Hindlimb muscle (tissue), 1 donor: Measurements from ENCODE around the gene WDR81. TPM values are rescaled to one million over a fixed set of nuclear protein-coding genes. Genes with fewer than 3 reads are reported as not detected.
"Not testable (repeated sequence)": the region's sequence is repeated elsewhere in the genome, so short reads cannot be mapped to it uniquely, and the experiment has no call there.

Experiments used
- DNase-seq: peaks from one replicate; pipeline ENCODE4 v3.0.0-alpha.2; 2013
- polyA plus RNA-seq: library from polyadenylated mRNA; unstranded; fragments of 120-200 nt; gene quantifications from one replicate; pipeline ENCODE4 v1.2.1, GENCODE V29; 2013; ENCODE audit not compliant: insufficient read length

Gene WDR81
- polyA plus RNA-seq, 1 donor = 21.4 TPM

DNA sequence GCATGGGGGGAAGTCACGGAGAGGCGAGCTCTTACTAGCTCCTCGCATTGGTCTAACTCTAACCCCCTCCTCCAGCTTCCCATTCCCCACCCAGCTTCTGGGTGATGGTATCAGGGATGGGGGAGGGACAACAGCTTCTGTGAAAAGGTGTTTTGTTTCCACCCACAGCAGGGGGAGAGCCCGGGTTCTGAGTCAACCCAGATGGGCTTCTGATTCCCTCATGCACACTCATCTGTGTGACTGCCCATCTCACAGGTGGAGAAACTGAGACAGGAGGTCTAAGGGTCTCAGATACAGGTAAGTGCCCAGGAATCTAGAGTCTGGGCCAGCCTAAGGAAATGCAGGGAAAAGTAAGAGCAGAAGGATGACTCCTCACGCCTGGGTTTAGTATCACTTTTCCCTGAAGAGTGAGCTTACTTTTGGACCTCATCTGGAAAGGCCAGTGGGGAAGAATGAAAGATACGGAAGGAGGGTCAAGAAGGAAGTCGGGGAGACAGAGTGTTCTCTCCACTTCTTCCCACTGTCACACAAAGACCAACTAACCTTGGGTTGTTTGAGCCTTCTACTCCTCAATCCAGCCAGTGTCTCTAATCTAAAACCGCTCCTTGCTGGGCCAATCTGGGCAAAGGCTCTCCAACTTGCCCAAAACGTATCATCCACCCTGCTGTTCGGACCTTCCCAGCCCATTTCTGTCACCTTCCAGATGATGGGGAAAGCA is 11.2 kb upstream of the WDR81 start:
- no peak for DNase-seq

DNA sequence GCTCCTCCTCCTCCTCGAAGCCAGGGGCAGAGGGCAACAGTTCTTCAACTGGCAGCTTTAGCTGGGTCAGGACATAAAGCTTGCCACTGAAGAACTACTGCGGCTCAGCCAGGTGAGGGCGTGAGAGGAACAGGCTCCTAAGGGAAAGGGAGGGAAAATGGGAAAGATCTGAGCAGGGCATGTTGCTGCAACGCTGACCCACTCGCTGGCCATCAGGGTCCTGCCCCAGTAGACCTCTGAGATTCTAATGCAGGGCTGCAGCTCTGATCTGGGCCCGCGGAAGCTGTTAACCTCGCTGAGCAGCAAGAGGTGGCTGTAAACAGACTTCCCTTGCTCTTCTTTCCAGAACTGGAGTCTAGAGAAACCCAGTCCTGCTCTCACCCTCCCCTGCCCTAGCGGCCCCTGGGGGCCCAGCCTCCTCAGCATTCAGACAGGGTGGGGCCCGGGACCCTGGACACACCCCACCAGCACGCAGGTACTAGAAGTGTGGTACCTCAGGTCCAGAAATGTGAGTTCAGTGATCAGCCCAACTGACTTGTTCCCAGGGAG is 10.6 kb upstream of the WDR81 start:
- DNase-seq = peak; percentile 36

DNA sequence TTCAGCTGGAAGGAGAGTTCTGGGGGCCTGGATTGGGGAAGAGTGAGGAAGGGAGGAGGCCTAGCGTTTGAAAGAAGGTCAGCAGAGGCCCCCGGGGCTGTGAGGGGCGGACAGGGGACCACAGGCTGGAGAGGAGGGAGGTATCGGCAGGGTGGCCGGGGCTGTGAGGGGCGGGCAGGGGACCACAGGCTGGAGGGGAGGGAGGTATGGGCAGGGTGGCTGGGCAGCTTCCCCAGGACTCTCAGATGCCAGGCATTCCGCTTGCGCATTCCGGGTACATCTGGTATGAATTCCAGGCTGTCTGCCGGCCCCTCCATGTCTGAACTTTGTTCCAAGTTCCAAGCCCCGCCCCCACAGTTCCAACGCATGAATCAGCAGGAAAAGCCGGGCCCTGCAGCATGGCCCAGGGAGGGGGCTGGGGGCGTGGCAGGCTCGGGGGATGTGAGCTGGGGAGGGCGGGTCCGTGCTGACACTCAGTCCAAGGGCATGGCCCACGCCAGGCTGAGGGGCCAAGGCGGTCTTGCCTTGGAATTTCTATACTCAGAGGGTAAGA is 10.0 kb upstream of the WDR81 start:
- peak; percentile 94 for DNase-seq

DNA sequence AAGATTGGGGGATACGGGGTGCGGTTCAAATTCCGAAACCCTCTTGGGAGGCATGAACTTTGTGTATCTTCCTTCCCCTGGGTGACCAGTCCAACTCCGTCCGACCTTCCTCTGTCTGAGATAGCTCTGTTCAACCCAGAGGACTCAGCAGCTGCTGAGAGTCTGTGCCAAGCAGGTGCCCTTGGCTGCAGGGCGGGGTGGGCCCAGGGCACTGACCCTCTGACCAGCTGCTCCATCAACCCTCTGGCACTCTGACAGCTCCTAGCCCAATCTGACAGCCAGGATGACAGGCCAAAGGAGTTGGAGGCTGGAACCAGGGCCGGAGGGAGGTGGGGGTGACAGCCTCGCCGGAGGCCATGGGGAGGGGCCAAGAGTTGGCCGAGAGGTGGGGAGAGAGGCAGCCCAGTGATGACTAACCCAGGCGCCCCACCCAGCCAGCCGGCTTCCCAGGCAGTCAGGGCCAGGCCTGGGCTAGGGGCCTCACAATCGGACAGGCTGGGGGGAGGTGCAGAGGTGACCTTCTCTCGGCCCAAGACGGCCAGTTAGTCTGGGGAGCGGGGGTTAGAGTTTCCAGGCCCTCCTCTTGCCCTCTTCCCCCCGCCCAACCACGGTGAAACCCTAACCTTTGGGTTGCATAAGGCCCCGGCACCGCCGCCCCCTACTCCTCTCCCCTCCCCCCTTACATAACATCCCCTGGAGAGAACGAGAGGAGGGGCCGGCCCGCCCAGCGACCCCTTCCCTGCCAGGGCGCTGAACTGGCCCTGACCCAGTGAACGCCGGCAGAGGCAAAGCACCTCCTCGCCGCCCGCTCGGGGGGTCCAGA is 9.3 kb upstream of the WDR81 start:
- DNase-seq = peak; percentile 89

DNA sequence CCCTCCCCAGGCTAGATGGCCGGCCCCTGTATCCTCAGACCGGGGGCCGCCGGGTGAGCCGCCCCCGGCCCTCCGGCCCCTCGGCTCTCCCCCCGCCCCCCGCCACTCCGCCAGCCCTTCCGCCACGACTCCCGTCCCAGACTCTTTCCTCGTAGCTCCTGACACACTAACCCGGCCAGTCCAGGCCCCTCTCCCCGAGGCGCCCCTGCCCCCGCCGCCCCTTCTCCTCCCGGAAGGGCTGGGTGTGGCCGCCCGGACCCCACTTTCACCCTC is 8.8 kb upstream of the WDR81 start:
- DNase-seq = no peak

DNA sequence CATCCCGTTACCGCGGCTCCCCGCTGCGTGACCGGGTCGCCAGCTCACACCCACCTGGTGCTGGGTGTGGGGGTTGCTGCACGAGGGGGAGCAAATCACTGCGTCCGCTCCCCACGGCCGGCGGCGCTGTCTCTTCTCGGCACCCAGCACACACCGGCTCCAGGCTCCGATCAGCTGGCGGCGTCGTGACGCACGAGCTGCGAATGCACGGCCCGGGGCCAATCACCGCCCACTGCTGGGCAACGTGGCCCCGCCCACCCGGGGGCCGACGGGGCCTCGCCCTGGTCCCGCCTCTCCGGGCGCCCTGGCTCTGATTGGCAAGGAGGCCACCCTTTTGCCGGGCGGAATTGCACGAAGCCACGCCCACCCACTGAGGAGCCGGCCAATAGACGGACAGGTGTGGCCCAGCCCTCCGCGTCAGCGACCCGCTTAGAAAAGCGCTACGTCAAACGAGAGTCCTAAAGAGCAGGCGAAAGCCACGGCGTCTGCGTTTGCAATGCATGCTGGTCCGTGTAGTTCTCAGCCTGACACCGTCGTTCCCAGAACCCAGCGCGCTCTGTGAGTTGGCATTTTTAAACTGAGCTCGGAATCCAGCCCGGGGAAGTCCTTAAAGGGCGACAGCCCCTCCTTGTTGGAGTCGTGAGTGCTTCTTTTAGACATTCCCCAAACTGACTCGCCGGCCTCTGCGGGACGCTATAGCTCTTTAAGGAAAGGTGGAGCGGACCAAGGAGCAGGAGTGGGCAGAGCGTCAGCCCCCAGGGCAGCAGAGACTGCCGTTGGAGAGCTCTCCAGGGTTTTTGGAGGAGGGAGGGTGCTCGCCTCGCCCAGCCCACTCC is 8.2 kb upstream of the WDR81 start:
- peak; percentile 100 for DNase-seq

DNA sequence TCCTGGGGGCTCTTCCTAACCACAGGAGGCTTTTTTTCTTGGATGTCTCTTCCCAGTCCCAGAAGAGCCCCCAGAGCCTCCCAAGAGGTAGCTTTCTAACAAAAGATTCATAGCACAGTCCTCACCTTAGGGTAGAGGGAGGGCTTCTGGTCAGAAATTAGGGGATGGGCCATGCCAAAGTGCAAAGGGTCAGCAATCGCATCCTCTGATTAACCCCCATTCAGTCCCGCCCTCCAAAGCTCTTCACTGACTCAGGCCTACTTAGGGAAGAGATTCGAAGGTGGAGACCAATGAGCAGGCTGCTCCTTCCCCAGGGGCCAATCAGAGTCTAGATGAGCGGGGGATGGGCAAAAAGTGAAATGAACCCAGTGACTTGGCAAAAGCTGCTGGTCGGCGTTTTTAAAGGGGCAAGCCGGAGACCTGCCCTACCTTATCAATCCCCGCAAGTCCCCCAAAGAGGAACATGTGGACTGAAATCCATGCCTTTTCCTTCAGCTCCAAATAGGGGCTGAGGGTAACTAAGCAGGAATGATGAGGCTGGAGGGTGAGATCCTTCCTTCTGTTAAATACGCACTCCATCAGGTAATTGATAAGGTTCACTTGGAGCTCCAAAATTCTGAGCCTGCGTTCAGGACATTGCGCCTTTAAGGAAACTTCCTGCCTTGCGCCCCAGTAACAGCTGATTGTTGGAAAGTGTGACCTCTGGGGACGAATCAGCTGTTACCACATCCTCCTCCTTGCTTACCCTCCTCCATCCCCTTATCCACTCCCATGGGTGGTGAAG is 7.4 kb upstream of the WDR81 start:
- DNase-seq = peak; percentile 87

DNA sequence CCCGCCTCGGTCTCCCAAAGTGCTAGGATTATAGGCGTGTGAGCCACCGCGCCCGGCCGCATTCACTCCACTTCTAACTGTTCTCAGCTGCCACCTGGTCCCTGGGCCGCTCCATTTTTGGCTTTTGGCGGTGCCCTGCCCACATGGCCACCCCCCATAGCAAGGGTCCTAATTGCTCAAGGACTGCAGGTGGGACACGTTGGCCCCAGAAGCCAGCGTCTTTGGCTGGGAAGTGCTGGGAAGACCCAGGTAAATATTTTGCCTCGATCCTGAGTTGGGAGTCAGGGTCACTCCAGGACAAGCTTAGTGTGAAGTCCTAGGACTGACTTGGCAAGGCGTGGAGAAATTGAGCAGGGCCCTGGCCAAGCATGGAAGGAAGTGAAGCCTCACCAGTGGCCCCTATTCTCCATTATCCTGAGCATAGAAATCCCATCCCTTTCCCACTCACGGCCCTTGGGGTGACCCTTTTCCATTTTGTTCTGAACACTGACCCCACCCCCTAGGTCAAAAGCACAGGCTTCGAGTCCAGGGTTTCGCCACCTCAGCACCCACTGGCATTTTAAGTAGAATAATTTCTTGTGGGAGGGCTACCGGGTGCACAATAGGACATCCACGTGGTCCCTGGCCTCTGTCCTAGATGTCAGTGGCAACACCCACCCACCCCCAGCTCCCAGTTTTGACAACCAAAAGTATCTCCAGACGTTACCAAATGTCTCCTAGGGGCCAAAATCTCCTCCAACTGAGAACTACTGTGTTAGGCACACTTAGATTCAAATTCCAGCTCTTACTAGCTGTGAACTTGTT is 5.9 kb upstream of the WDR81 start:
- DNase-seq = no peak

DNA sequence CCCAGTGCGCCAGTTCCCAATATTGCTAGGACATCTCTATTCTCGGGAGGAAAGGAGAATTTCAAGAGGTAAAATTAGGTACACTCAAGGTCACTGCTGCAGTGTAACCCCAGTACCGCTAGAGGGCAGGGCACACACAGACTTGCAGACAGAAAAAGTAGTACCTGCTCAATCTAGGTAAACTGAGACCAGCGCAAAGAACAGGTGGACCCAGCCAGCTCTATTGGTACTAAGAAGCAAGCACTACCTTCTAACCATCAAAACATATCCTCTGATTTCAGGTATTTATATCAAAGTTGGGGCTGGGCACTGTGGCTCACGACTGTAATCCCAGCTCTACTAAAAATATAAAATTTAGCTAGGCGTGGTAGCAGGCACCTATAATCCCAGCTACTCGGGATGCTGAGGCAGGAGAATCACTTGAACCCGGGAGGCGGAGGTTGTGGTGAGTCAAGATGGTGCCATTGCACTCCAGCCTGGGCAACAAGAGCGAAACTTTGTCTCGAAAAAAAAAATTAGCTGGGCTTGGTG is 3.6 kb upstream of the WDR81 start:
- DNase-seq = no peak

DNA sequence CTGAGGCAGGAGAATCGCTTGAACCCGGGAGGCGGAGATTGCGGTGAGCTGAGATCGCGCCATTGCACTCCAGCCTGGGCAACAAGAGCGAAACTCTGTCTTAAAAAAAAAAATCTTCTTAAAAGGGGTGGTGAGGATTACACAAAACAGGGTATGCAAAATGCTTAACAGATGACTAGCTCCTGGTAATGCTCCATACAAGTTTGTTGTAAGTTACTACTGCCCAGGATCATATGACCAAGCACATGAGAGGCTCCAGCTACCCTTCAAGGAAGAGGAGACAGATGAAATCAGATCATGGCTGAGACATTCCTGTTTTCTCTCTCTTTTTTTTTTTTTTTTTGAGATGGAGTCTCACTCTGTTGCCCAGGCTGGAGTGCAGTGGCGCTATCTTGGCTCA is 2.5 kb upstream of the WDR81 start:
- DNase-seq = not testable (repeated sequence)

DNA sequence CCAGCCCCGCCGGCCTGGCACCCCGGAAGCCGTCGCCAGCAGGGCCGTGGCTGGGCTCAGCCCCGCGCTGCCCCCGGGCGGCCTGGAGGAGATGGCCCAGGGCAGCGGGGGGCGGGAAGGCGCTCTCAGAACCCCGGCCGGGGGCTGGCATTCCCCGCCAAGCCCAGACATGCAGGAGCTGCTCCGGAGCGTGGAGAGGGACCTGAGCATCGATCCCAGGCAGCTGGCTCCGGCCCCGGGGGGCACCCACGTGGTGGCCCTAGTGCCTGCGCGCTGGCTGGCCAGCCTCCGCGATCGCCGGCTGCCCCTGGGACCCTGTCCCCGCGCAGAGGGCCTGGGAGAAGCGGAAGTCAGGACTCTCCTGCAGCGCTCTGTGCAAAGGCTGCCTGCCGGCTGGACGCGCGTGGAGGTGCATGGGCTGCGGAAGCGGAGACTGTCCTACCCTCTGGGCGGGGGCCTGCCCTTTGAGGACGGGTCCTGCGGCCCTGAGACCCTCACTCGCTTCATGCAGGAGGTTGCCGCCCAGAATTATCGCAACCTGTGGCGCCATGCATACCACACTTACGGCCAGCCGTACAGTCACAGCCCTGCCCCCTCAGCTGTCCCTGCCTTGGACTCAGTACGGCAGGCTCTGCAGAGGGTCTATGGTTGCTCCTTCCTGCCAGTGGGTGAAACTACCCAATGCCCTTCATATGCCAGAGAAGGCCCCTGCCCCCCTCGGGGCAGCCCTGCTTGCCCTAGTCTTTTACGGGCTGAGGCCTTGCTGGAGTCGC is 551 bp downstream of the WDR81 start:
- DNase-seq = no peak

DNA sequence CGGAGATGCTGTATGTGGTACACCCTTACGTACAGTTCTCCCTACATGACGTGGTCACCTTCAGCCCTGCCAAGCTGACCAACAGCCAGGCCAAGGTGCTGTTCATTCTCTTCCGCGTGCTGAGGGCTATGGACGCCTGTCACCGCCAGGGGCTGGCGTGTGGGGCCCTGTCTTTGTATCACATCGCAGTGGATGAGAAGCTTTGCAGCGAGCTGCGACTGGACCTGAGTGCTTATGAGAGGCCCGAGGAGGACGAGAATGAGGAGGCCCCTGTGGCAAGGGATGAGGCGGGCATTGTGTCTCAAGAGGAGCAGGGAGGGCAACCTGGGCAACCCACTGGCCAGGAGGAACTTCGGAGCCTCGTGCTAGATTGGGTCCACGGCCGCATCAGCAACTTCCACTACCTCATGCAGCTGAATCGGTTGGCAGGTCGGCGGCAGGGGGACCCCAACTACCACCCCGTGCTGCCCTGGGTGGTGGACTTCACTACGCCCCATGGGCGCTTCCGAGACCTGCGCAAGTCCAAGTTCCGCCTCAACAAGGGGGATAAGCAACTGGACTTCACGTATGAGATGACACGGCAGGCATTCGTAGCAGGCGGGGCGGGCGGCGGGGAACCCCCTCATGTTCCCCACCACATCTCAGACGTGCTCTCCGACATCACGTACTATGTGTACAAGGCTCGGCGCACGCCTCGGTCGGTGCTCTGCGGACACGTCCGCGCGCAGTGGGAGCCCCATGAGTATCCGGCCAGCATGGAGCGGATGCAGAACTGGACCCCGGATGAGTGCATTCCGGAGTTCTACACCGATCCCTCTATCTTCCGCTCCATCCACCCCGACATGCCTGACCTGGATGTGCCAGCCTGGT is 1.4 kb downstream of the WDR81 start:
- no peak for DNase-seq

DNA sequence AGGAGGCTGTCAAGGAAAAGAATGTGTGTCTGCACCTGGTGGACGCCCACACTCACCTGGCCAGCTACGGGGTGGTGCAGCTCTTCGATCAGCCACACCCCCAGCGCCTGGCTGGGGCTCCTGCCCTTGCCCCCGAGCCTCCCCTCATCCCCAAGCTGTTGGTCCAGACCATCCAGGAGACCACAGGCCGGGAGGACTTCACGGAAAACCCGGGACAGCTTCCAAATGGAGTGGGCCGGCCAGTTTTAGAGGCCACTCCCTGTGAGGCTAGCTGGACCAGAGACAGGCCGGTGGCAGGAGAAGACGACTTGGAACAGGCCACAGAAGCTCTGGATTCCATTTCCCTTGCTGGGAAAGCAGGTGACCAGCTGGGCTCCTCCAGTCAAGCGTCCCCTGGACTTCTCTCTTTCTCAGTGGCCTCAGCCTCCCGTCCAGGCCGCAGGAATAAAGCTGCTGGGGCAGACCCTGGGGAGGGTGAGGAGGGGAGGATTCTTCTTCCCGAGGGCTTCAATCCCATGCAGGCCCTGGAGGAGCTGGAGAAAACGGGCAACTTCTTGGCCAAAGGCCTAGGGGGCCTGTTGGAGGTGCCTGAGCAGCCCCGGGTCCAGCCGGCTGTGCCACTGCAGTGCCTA is 2.2 kb downstream of the WDR81 start:
- no peak for DNase-seq

DNA sequence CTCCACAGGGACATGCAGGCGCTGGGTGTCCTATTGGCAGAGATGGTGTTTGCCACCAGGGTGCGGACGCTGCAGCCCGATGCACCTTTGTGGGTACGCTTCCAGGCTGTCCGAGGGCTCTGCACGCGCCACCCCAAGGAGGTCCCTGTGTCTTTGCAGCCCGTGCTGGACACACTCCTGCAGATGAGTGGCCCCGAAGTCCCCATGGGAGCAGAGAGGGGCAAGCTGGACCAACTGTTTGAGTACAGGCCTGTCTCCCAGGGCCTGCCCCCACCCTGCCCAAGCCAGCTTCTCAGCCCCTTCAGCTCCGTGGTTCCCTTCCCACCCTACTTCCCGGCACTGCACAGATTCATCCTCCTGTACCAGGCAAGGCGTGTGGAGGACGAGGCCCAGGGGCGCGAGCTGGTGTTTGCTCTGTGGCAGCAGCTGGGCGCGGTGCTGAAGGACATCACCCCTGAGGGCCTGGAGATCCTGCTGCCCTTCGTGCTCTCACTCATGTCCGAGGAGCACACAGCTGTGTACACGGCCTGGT is 2.8 kb downstream of the WDR81 start:
- no peak for DNase-seq

DNA sequence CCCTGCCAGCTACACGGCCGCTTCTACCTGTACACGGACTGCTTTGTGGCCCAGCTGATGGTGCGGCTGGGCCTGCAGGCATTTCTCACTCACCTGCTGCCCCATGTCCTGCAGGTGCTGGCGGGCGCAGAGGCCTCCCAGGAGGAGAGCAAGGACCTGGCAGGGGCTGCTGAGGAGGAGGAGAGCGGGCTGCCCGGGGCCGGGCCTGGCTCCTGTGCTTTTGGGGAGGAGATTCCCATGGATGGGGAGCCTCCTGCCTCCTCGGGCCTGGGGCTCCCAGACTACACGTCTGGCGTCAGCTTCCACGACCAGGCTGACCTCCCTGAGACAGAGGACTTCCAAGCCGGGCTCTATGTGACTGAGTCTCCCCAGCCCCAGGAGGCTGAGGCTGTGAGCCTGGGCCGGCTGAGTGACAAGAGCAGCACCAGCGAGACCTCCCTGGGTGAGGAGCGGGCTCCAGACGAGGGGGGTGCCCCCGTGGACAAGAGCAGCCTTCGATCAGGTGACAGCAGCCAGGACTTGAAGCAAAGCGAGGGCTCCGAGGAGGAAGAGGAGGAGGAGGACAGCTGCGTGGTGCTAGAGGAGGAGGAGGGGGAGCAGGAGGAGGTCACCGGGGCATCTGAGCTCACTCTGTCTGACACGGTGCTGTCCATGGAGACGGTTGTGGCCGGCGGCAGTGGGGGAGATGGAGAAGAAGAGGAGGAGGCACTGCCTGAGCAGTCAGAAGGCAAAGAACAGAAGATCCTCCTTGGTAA is 3.5 kb downstream of the WDR81 start:
- DNase-seq = no peak

DNA sequence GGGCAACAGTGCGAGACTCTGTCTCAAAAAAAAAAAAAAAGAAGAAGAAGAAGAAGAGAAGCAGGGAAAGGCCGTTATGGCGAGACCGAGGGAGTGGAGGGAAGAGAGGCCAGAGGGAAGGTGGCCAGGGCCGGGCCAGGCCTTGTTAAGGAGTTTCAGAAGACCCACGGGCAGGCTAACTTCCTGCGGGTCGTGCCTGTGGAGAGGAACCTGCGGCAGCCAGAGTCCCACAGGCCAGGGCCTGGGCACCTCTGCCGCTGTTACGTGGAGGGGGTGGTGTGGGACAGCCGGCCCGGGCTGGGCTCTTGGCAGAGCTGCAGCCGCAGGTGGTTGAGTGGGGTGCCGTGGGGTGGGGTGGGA is 5.4 kb downstream of the WDR81 start:
- no peak for DNase-seq
